GM18909 (cell line): ENCODE results near the gene ELP5.

Experiments used
- ATAC-seq: cut with Tn5 transposase; IDR thresholded peaks from one replicate; pipeline ENCODE4 v1.9.1; 2021; ENCODE audit warnings: mild to moderate bottlenecking; ENCODE audit not compliant: unreplicated experiment, poor library complexity

ELP5 gene

GRCh38 chr17:7252176-7253043, at the start of gene ELP5:
TSS of gene ELP5 (plus strand) at chr17:7252215. CDS start at chr17:7252551, 336 bp downstream.
- ATAC-seq: peak; percentile 63

- no peak for ATAC-seq
Observed at GRCh38 chr17:7203391-7203790, 48.6 kb upstream of the ELP5 start.

- ATAC-seq: no peak
Observed at GRCh38 chr17:7204336-7204735, 47.7 kb upstream of the ELP5 start.

- peak; percentile 86 for ATAC-seq
Observed at GRCh38 chr17:7204828-7205461, 47.1 kb upstream of the ELP5 start.

- ATAC-seq: no peak
Observed at GRCh38 chr17:7205561-7205960, 46.5 kb upstream of the ELP5 start.

GRCh38 chr17:7207120-7208001, 44.7 kb upstream of the ELP5 start:
- ATAC-seq: no peak

GRCh38 chr17:7208027-7208571, 43.9 kb upstream of the ELP5 start:
- no peak for ATAC-seq

GRCh38 chr17:7208754-7209460, 43.1 kb upstream of the ELP5 start:
- no peak for ATAC-seq

GRCh38 chr17:7211491-7212273, 40.3 kb upstream of the ELP5 start:
- no peak for ATAC-seq

- ATAC-seq: no peak
Observed at GRCh38 chr17:7213895-7214299, 38.1 kb upstream of the ELP5 start.

GRCh38 chr17:7214300-7215135, 37.5 kb upstream of the ELP5 start:
- ATAC-seq: peak; percentile 75

- ATAC-seq: no peak
Observed at GRCh38 chr17:7215136-7215638, 36.8 kb upstream of the ELP5 start.

- ATAC-seq: no peak
Observed at GRCh38 chr17:7215652-7216180, 36.3 kb upstream of the ELP5 start.

GRCh38 chr17:7216242-7217112, 35.5 kb upstream of the ELP5 start:
- ATAC-seq: no peak

- ATAC-seq: no peak
Observed at GRCh38 chr17:7217113-7217987, 34.7 kb upstream of the ELP5 start.

- ATAC-seq: no peak
Observed at GRCh38 chr17:7218166-7218565, 33.8 kb upstream of the ELP5 start.
